ENCODE results near the gene CARM1. TPM values are rescaled to one million over a fixed set of nuclear protein-coding genes. Genes with fewer than 3 reads are reported as not detected.

Gene CARM1
- total and polyA plus RNA-seq, 2 experiments from 2014 or later = 43.3 to 118 TPM

DNA sequence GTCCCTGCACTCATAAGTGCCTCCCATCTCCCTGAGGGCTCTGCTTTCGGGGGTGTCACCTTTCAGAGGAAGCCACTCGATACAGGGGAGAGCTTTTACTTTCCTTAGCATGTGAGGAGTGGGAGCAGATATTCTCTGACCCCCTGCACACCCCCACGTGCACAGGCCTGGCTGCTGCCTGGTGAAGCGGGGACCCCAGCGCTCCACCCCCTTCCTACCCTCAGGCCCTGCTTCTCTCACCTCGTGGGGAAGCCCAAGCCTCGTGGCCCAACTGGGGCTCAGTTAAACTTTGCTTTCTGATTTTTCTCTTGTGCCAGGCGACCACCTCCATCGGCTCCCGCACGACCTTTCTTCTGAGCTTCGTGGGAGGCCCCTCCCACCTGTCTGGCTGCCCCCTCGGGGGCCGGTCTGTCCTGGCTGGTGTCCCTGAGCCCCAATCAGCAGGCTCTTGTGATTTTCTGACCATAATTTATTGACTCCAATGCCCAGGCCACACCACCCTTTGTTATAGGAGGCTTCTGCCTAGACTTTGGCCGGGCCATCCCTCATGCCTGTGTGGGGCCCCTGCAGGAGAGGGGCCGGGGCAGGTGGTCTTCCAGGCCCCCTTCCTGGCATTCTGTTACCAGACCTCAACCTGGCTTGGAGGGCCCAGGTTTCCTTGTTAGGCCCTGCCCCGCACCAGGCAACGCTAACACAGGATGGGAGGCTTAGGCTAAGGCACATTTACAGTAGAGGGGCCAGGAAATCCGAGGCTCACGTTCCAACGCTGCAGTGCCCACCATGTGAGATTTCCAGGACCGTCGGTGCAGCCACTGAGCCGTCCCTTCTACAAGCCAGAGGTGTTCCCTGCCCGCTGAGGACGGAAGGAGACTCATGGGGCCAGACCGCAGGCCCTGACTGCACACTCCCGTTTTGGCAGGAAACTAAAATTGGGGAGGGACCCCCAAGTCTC lies 39.1 kb upstream of the CARM1 start (continued):
- TF ChIP-seq CTCF (conservative IDR thresholded peaks at IDR 0.05; ENCODE audit: low read depth in 2 of 2) = no peak
- TF ChIP-seq CREB1 (CRISPR knock-in tag; IDR thresholded peaks at IDR 0.05; ENCODE audit: low read depth) = no peak
- TF ChIP-seq POLR2AphosphoS5 (IDR thresholded peaks at IDR 0.05; ENCODE audit: low read depth) = no peak
- no peak for TF ChIP-seq ZNF462 (CRISPR knock-in tag; IDR thresholded peaks at IDR 0.05)

DNA sequence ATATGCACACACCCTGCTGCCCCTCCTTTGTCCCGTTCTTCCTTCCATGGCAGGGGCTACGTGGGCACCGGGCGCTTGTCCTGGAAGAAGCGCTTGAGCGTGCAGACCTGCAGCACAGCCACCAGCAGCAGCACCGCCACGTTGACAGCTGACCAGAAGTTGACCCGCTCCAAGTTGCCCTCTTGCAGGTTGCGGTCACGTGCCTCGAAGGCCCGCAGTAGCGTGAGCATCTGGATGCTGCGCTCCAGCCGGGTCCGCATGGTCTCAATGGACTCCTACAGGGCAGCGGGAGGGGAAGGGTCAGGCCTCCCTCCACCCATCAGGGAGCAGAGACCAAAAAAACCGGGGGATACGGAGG lies 38.4 kb upstream of the CARM1 start:
- Histone ChIP-seq H3K4me3 (no peak overlapping the region), H3K36me3 (ENCODE audit: insufficient read depth) (0 out of 2 replicates have a peak, but pooled peaks cover 3% of the 10 kb centered on the region), H3F3A (replicated peaks; ENCODE audit: low read depth) (peaks cover 13% of the 10 kb centered on the region), H4K20me1 (replicated peaks; ENCODE audit: insufficient read depth) (peaks cover 3% of the 10 kb centered on the region; the same call in 1 of the 2 replicates), H2AFZ (no peak overlapping the region), H3K9me2 (ENCODE audit: insufficient read depth) (peaks cover 6% of the 10 kb centered on the region), H3K27ac (ENCODE audit: low read depth) (no peak overlapping the region), H3K79me2 (replicated peaks; ENCODE audit: insufficient read depth) (no peaks in the 10 kb centered on the region), H3K4me1 (ENCODE audit: insufficient read depth) (no peaks in the 10 kb centered on the region), H3K27me3 (ENCODE audit: insufficient read depth) (peaks cover 6% of the 10 kb centered on the region), H3K4me2 (no peak overlapping the region)
- Mint-ChIP-seq H3K9me3 (peaks cover 18% of the 10 kb centered on the region), H3K36me3 (ENCODE audit: low read depth) (peaks cover 29% of the 10 kb centered on the region), H3K27me3 (ENCODE audit: insufficient read depth, low read depth, poor library complexity) (peaks cover 20% of the 10 kb centered on the region), H3K27ac (no peak overlapping the region), H3K4me1 (no peaks in the 10 kb centered on the region), H3K4me3 (no peak overlapping the region)
- ATAC-seq = no peak
- DNase-seq (ENCODE audit: low spot score) = no peak
- TF ChIP-seq ZNF331 (CRISPR knock-in tag; IDR thresholded peaks at IDR 0.05; ENCODE audit: low read depth) (no peak), STAT1 (IDR thresholded peaks at IDR 0.05; ENCODE audit: unreplicated experiment) (no peak), NANOG (IDR thresholded peaks at IDR 0.05; ENCODE audit: borderline replicate concordance) (no peak), POLR2AphosphoS5 (IDR thresholded peaks at IDR 0.05; ENCODE audit: low read depth) (no peak), CREB1 (CRISPR knock-in tag; IDR thresholded peaks at IDR 0.05; ENCODE audit: low read depth) (no peak)
- TF ChIP-seq, protein P1, sequence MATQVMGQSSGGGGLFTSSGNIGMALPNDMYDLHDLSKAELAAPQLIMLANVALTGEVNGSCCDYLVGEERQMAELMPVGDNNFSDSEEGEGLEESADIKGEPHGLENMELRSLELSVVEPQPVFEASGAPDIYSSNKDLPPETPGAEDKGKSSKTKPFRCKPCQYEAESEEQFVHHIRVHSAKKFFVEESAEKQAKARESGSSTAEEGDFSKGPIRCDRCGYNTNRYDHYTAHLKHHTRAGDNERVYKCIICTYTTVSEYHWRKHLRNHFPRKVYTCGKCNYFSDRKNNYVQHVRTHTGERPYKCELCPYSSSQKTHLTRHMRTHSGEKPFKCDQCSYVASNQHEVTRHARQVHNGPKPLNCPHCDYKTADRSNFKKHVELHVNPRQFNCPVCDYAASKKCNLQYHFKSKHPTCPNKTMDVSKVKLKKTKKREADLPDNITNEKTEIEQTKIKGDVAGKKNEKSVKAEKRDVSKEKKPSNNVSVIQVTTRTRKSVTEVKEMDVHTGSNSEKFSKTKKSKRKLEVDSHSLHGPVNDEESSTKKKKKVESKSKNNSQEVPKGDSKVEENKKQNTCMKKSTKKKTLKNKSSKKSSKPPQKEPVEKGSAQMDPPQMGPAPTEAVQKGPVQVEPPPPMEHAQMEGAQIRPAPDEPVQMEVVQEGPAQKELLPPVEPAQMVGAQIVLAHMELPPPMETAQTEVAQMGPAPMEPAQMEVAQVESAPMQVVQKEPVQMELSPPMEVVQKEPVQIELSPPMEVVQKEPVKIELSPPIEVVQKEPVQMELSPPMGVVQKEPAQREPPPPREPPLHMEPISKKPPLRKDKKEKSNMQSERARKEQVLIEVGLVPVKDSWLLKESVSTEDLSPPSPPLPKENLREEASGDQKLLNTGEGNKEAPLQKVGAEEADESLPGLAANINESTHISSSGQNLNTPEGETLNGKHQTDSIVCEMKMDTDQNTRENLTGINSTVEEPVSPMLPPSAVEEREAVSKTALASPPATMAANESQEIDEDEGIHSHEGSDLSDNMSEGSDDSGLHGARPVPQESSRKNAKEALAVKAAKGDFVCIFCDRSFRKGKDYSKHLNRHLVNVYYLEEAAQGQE (IDR thresholded peaks at IDR 0.05; ENCODE audit: unreplicated experiment) = no peak
